Neuronal stem cell (in vitro differentiated cells): ENCODE data around the gene UFM1.

ENCODE experiments used
- DNase-seq: peaks from one replicate; pipeline ENCODE4 v3.0.0-alpha.2; 2013; ENCODE audit warnings: low spot score
- H2AFZ ChIP-seq: one replicate; pipeline ENCODE4 v1.6.1; 2013; ENCODE audit warnings: mild to moderate bottlenecking, low read length, inconsistent platforms
- H2AK5ac ChIP-seq: 2 replicates; pipeline ENCODE4 v1.6.1; 2013; ENCODE audit warnings: low read depth, mild to moderate bottlenecking, inconsistent platforms, low read length, moderate library complexity, mixed read lengths
- H2BK120ac ChIP-seq: 2 replicates; pipeline ENCODE4 v1.6.1; 2013; ENCODE audit warnings: low read depth, mild to moderate bottlenecking, inconsistent platforms, low read length, moderate library complexity, mixed read lengths
- H2BK12ac ChIP-seq: one replicate; pipeline ENCODE4 v1.6.1; 2013; ENCODE audit warnings: low read length, inconsistent platforms
- H2BK15ac ChIP-seq: 2 replicates; pipeline ENCODE4 v1.6.1; 2013; ENCODE audit warnings: mild to moderate bottlenecking, low read length, inconsistent platforms, mixed read lengths
- H2BK5ac ChIP-seq: one replicate; pipeline ENCODE4 v1.6.1; 2013; ENCODE audit warnings: inconsistent platforms, mild to moderate bottlenecking, low read length, moderate library complexity
- H3K14ac ChIP-seq: one replicate; pipeline ENCODE4 v1.6.1; 2013; ENCODE audit warnings: low read length, inconsistent platforms
- H3K18ac ChIP-seq: 2 replicates; pipeline ENCODE4 v1.6.1; 2013; ENCODE audit warnings: low read length, inconsistent platforms
- H3K23ac ChIP-seq: 2 replicates; pipeline ENCODE4 v1.6.1; 2013; ENCODE audit warnings: low read depth, mild to moderate bottlenecking, mixed read lengths, low read length, inconsistent platforms; ENCODE audit not compliant: poor library complexity
- H3K27ac ChIP-seq: replicated peaks from 3 replicates; pipeline ENCODE4 v1.5.1; 2013; ENCODE audit warnings: low read length, inconsistent platforms
- H3K27me3 ChIP-seq, 3 experiments: 2 replicates each; pipeline ENCODE4 v1.6.1; 2013; ENCODE audit warnings: low read length in 3 of 3, mild to moderate bottlenecking in 2 of 3, inconsistent platforms in 1 of 3, low read depth in 1 of 3, mixed read lengths in 1 of 3, moderate library complexity in 1 of 3; ENCODE audit not compliant: control insufficient read depth in 3 of 3, insufficient read depth in 3 of 3
- H3K36me3 ChIP-seq, 2 donors: replicated peaks in 1 of 2; 2 replicates each; pipeline ENCODE4 v1.6.1; 2013; ENCODE audit warnings: low read length in 2 of 2; ENCODE audit not compliant: control insufficient read depth in 2 of 2, insufficient read depth in 2 of 2
- H3K4ac ChIP-seq: 2 replicates; pipeline ENCODE4 v1.6.1; 2013; ENCODE audit warnings: inconsistent platforms, mild to moderate bottlenecking, low read length, moderate library complexity
- H3K4me1 ChIP-seq, 2 donors: 1 replicate in 1 of 2; 2 replicates in 1 of 2; pipeline ENCODE4 v1.6.1; 2013; ENCODE audit warnings: low read length in 2 of 2, low read depth in 1 of 2; ENCODE audit not compliant: control insufficient read depth in 2 of 2, insufficient read depth in 1 of 2
- H3K4me2 ChIP-seq: one replicate; pipeline ENCODE4 v1.6.1; 2013; ENCODE audit warnings: mild to moderate bottlenecking, low read length, inconsistent platforms; ENCODE audit not compliant: insufficient read depth, poor library complexity, severe bottlenecking
- H3K4me3 ChIP-seq, 2 donors: 2 replicates each; pipeline ENCODE4 v1.5.1; 2013; ENCODE audit warnings: low read length in 2 of 2, mild to moderate bottlenecking in 2 of 2, inconsistent platforms in 1 of 2, moderate library complexity in 1 of 2
- H3K79me1 ChIP-seq: one replicate; pipeline ENCODE4 v1.6.1; 2013; ENCODE audit warnings: low read depth, mild to moderate bottlenecking, inconsistent platforms, low read length, moderate library complexity
- H3K9ac ChIP-seq: one replicate; pipeline ENCODE4 v1.6.1; 2013; ENCODE audit warnings: mild to moderate bottlenecking, low read depth, low read length, inconsistent platforms; ENCODE audit not compliant: poor library complexity
- H3K9me3 ChIP-seq, 2 donors: replicated peaks in 1 of 2; 2 replicates each; pipeline versions ENCODE3 to v1.6.1; 2013; ENCODE audit warnings: low read length in 2 of 2, mild to moderate bottlenecking in 2 of 2, inconsistent platforms in 1 of 2, low read depth in 1 of 2, mixed read lengths in 1 of 2, moderate library complexity in 1 of 2; ENCODE audit not compliant: control insufficient read depth in 2 of 2, insufficient read depth in 1 of 2
- H4K8ac ChIP-seq: one replicate; pipeline ENCODE4 v1.6.1; 2013; ENCODE audit warnings: low read depth, mild to moderate bottlenecking, inconsistent platforms, low read length, moderate library complexity
- H4K91ac ChIP-seq: one replicate; pipeline ENCODE4 v1.6.1; 2013; ENCODE audit warnings: low read length, low read depth, mild to moderate bottlenecking, inconsistent platforms; ENCODE audit not compliant: poor library complexity
- WGBS, 2 donors: extraction: QIAGEN DNeasy Blood & Tissue Kit; methylation state at CpG; one replicate each; pipeline ENCODE4 v1.1.7; 2013; ENCODE audit warnings: missing lambda C conversion rate in 2 of 2, mixed read lengths in 1 of 2; ENCODE audit not compliant: insufficient read length in 2 of 2, insufficient replicate concordance in 1 of 2; ENCODE audit errors: extremely low coverage in 2 of 2; 5-methylcytosine and 5-hydroxymethylcytosine counted together

The UFM1 gene

GRCh38 chr13:38409771-38410170, 60.1 kb downstream of the UFM1 start:
- Histone ChIP-seq H3K14ac (no peak overlapping the region), H3K27me3 (no peaks in the 10 kb centered on the region), H2BK5ac (no peak overlapping the region), H2AFZ (no peak overlapping the region), H3K4ac (no peak overlapping the region), H2BK15ac (no peak overlapping the region), H2BK120ac (no peak overlapping the region), H3K18ac (no peak overlapping the region), H4K8ac (no peak overlapping the region), H2BK12ac (no peak overlapping the region), H3K9ac (no peak overlapping the region), H4K91ac (no peak overlapping the region), H3K4me1 (no peaks in the 10 kb centered on the region), H3K79me1 (no peaks in the 10 kb centered on the region), H3K4me3 (no peak overlapping the region), H3K4me2 (no peak overlapping the region), H2AK5ac (no peak overlapping the region), H3K23ac (no peak overlapping the region), H3K27ac (no peak overlapping the region), H3K9me3 (no peaks in the 10 kb centered on the region), H3K36me3 (no peaks in the 10 kb centered on the region)
- no peak for DNase-seq
- WGBS, 2 donors = no CpG with 5 or more reads among the region's 2 CpGs

GRCh38 chr13:38412266-38412665, 62.6 kb downstream of the UFM1 start:
- no peak overlapping the region for H4K8ac ChIP-seq
- H3K18ac ChIP-seq = no peak overlapping the region
- WGBS, 2 donors = no CpG with 5 or more reads among the region's 1 CpG
- no peak overlapping the region for H3K14ac ChIP-seq
- H3K27ac ChIP-seq = no peak overlapping the region
- no peak for DNase-seq
- H3K4me3 ChIP-seq = no peak overlapping the region
- H2BK15ac ChIP-seq = no peak overlapping the region
- H3K4me1 ChIP-seq = no peaks in the 10 kb centered on the region
- no peak overlapping the region for H2BK12ac ChIP-seq
- no peak overlapping the region for H4K91ac ChIP-seq
- no peak overlapping the region for H3K9ac ChIP-seq
- H3K36me3 ChIP-seq = no peaks in the 10 kb centered on the region
- no peak overlapping the region for H3K4ac ChIP-seq
- H3K23ac ChIP-seq = no peak overlapping the region
- no peaks in the 10 kb centered on the region for H3K9me3 ChIP-seq
- H2BK120ac ChIP-seq = no peak overlapping the region
- no peaks in the 10 kb centered on the region for H3K27me3 ChIP-seq
- H3K4me2 ChIP-seq = no peak overlapping the region
- no peak overlapping the region for H2AK5ac ChIP-seq
- H2AFZ ChIP-seq = no peak overlapping the region
- no peaks in the 10 kb centered on the region for H3K79me1 ChIP-seq
- H2BK5ac ChIP-seq = no peak overlapping the region
